NCI-H510A (cell line): ENCODE data around the gene IL31RA.
"Not testable (repeated sequence)": the region's sequence is repeated elsewhere in the genome, so short reads cannot be mapped to it uniquely, and the experiment has no call there.

Experiments used
- DNase-seq: peaks from one replicate; lab custom pipeline; 2025; lab: John Stamatoyannopoulos, UW

Gene IL31RA

GRCh38 chr5:55926476-55926875 is 75.3 kb downstream of the IL31RA start:
- no peak for DNase-seq

DNA sequence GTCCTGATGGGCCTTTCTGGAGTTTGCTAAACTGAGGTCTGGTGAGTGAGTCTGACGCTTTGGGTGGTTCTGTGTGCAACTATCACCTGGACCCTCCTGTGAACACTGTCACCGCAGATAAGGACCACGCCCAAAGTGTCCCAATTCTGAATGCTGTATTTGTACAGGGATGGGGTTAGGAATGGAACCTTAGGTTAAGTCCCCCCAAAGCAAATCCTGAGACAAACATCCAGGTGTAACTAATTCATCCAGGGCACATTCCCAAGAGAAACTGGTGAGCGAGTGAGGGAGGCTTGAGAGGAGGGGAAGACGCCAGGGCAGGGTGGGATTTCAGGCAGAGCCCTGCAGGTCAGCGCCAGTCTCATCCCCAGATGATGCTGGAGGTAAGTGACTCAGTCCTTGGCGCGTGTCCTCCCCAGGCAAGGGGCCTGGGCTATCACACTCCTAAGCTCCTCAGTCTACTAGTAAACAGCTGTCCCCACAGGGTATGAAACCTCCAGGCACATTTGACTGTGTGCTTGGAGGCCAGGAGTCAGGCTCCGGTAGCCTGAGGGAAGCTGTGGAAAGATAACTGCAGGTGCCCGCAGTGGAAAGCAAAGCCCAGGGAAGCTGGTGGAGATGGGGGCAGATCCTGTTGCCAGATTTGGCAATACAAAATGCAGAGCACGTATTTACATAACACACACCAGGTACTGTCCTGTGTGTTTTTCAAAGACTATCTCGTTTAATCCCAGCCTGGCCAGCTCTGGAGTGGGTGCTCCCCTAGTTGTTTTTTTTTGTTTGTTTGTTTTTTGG is 76.9 kb downstream of the IL31RA start:
- DNase-seq = no peak

DNA sequence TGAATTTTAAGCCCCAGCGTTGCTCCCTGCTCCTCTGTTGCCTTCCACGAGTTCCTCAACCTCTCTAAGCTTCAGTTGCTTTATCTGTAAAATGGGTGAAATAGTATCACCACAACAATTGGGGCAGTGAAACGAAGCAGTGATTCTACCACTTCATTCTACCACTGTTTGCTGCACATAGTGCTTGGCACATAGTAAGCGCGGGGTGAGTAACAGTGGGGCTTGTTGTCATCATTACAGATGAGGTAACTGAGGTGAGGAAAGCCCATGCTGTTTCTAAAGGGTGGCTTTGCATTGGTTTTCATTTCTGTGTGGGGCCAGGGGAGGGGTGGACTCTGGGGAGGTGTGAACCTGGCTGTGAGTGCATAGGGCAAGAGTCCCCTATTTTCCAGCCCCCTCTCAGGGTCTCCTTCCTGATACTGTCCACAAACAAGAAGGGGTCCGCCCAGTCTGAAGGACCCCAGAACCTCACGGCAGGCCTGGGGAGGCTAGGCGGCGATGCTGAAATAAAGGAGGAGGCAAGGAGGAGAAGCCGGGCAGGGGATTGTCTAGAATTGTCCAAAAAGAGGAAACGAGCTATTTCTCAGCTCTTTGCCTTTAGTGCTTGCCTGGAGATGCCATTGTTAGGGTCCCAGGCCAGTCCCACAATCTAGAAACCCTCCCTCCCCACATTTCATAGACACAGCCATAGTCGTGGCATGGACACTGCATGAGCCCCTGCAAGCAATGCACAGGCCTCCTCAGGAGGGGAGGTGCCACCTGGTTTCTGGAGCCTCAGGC is 78.1 kb downstream of the IL31RA start:
- no peak for DNase-seq

GRCh38 chr5:55932700-55933099 is 81.5 kb downstream of the IL31RA start:
- no peak for DNase-seq

- DNase-seq = no peak
Observed at GRCh38 chr5:55933377-55934114, 82.4 kb downstream of the IL31RA start.

DNA sequence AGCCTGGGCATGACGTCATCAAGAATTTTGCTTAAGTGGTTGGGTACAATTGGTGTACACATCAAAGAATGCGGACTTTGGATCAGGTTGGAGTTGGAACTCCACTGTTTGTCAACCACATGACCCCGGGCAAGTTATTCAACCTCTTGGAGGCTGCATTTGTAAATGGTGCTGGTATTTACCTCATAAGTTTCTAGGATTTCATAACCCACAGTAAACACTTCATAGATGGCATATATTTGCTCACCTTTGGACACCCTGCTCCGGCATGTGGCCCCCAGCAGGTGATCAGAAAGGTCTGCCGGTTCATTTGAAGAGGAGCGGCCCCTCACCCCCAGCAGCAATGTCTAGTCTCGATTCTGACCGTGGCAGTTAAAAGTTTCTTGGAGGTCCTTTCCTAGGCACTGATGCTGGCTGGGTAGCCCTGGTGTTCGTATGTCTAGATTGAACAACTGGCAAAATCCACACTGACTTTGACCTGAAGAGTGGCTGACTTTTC is 83.0 kb downstream of the IL31RA start:
- DNase-seq = peak; percentile 23

DNA sequence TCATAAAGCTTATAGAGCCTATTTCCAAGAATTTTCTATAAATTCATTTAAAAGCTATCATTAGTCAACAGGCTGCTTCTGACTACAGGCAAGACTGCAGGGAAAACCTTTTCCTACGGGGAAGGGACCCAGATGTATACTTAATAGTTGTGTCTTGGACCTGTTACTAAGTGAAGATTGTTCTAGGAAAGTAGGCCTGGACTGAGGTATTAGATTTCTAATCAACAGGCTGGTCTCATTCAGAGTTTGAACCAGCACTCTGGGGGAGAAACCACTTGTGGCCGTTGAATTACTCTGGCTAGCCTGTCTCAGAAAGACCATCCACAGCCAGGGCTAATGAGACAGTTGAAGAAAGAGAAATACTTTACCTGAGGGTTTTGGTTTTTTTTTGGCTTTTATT is 83.6 kb downstream of the IL31RA start:
- no peak for DNase-seq

DNA sequence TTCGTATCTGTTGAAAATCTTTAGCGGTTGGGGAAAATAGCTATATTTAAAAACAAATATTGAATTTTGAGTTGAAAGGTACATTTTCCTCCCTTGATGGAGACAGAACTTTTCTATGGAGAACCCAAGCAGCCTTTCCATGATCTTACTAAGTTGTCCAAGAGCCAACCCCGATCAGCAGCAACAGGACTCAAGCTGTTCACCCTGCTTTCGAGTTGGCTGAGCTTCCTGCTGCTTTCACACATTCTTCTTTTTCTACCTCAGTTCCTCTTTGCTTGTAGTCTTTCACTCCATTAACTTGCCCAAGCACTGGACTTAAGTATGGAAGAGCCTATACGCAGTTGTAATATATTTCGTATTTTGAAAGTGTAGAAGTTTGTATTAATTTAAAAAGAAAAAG is 84.2 kb downstream of the IL31RA start:
- no peak for DNase-seq

- DNase-seq = peak; percentile 20
Observed at GRCh38 chr5:55936100-55936693, 85.0 kb downstream of the IL31RA start.

GRCh38 chr5:55937598-55937997 is 86.4 kb downstream of the IL31RA start:
- not testable (repeated sequence) for DNase-seq

GRCh38 chr5:55941154-55941553 is 90.0 kb downstream of the IL31RA start:
- not testable (repeated sequence) for DNase-seq

DNA sequence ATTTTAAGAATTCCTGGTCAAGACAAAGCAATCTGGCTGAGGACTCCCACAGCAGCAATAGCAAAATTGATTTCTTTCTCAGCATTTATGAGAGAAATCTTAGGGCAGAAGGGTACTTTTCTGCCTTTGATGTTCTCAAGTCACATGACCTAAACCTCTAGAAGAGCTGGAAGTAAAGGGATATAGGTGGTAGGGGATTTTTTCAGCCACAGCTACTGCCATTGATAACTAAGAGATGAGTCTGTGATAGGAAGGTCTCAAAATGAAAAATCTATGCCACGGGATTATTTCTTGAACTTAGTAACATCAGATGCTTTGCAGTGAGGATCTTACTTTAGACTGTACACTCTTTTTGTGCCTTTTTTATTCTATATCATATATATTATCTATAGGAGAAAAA is 108.1 kb downstream of the IL31RA start:
- no peak for DNase-seq

DNA sequence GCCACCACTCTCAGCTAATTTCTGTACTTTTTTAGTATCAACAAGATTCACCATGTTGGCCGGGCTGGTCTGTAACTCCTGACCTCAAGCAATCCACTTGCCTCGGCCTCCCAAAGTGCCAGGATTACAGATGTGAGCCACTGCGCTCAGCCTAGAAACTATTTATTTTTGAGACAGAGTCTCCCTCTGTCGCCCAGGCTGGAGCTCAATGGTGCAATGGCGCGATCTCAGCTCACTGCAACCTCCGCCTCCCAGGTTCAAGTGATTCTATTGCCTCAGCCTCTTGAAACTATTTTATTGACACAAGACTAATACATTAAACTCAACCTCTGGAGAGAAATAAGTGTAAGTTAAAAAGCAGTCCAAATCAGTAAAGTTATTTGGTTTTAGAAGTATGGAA is 109.6 kb downstream of the IL31RA start:
- DNase-seq = no peak

- DNase-seq = no peak
Observed at GRCh38 chr5:55965525-55965924, 114.4 kb downstream of the IL31RA start.

DNA sequence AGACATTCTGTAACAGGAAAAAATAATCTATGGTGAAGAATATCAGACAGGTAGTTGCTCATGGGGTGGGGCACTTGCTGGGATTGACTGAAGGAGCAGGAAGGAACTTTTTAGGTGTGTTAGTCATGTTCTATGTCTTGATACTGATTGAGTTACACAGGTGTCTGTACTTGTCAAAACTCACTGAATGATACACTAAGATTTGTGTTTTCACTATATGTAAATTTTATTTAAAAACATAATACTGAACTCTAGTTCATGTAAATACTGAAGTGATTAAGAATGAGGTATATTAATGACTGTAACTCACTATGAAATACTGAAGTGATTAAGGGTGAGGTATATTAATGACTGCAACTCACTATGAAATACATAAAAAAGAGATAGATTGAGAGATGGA is 115.1 kb downstream of the IL31RA start:
- no peak for DNase-seq

GRCh38 chr5:55969956-55970355 is 118.8 kb downstream of the IL31RA start:
- no peak for DNase-seq
